ENCODE results near the gene HMGA1. TPM values are rescaled to one million over a fixed set of nuclear protein-coding genes. Genes with fewer than 3 reads are reported as not detected.

The HMGA1 gene
- total and polyA plus RNA-seq, 10 of the 15 experiments (the other 5 are each of a cell fraction or from before 2014, with no cell fraction given), result 13.4 to 885 (median 508) TPM

DNA sequence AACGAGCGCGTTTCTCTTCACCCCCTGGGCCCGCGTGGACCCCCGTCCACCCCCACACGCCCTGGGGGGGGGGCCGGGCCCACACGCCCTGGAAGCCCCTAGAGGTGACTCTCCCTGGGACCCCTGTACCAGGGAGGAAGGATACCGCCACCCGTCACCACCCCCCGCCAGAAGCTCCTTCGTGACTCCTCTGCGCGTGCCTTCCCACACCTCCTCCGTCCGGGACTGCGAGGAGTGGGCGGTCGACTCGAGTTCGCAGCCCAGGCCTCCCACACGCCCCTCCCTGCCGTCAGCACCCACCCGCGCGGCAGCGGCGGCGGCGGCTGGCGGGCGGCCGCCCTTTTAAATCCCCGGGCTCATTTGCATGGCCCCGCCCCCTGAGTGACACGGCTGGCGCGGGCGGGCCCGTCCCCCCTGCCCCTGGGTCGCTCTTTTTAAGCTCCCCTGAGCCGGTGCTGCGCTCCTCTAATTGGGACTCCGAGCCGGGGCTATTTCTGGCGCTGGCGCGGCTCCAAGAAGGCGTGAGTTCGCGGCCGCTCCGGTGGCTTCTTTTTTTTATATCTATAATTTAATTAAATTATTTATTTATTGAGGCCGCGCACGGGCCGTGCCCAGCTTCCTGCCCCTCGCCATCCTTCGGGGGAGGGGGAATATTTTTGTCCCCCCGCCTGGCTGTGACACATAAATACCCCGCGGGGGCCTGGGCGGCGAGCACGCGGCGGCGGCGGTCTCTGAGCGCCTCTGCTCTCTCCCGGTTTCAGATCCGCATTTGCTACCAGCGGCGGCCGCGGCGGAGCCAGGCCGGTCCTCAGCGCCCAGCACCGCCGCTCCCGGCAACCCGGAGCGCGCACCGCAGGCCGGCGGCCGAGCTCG lies at the start of gene HMGA1 (continued):
- TF ChIP-seq SRF (IDR thresholded peaks at IDR 0.05; ENCODE audit: low read depth in 2 of 2, low read length in 2 of 2) (0 out of 4 replicates have a peak, but pooled peaks of 1 of the 2 experiments have one; percentile 6), CREB1 (IDR thresholded peaks at IDR 0.05; ENCODE audit: low read depth) (peak; percentile 74), IKZF1 (conservative IDR thresholded peaks at IDR 0.05) (peak; percentile 57), NKRF (conservative IDR thresholded peaks at IDR 0.05) (peak; percentile 61), MLLT1 (IDR thresholded peaks at IDR 0.05) (peak; percentile 68; the same call in 1 of the 2 replicates), TAF1 (IDR thresholded peaks at IDR 0.05; ENCODE audit: borderline replicate concordance, low read depth, low read length) (peak; percentile 65; the same call in 1 of the 2 replicates), EP300 (IDR thresholded peaks at IDR 0.05; ENCODE audit: borderline replicate concordance in 1 of 2, control insufficient read depth in 1 of 2, low read depth in 2 of 2, low read length in 2 of 2) (peak; percentile 31 to 46; a peak in 1 of 4 replicates), BHLHE40 (IDR thresholded peaks at IDR 0.05; ENCODE audit: borderline replicate concordance in 1 of 2, low read depth in 2 of 2, low read length in 1 of 2) (peak; percentile 89 to 93), RAD51 (IDR thresholded peaks at IDR 0.05) (no peak), FOS (IDR thresholded peaks at IDR 0.05; ENCODE audit: borderline replicate concordance, extremely low read depth, insufficient read length) (no peak), BACH1 (IDR thresholded peaks at IDR 0.05; ENCODE audit: borderline replicate concordance) (peak; percentile 98), TCF3 (IDR thresholded peaks at IDR 0.05; ENCODE audit: borderline replicate concordance, insufficient read depth, low read depth, low read length) (peak; percentile 95), MEF2A (IDR thresholded peaks at IDR 0.05; ENCODE audit: insufficient read depth, low read depth, low read length) (peak; percentile 65; the same call in 1 of the 2 replicates), ESRRA (IDR thresholded peaks at IDR 0.05; ENCODE audit: low read length) (0 out of 2 replicates have a peak, but pooled peaks have one; percentile 52), SKIL (IDR thresholded peaks at IDR 0.05; ENCODE audit: low read depth, poor library complexity, severe bottlenecking) (peak; percentile 91)
- TF ChIP-seq, protein P1, sequence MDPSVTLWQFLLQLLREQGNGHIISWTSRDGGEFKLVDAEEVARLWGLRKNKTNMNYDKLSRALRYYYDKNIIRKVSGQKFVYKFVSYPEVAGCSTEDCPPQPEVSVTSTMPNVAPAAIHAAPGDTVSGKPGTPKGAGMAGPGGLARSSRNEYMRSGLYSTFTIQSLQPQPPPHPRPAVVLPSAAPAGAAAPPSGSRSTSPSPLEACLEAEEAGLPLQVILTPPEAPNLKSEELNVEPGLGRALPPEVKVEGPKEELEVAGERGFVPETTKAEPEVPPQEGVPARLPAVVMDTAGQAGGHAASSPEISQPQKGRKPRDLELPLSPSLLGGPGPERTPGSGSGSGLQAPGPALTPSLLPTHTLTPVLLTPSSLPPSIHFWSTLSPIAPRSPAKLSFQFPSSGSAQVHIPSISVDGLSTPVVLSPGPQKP (IDR thresholded peaks at IDR 0.05; ENCODE audit: low read depth, low read length), result no peak
- TF ChIP-seq, protein P2, sequence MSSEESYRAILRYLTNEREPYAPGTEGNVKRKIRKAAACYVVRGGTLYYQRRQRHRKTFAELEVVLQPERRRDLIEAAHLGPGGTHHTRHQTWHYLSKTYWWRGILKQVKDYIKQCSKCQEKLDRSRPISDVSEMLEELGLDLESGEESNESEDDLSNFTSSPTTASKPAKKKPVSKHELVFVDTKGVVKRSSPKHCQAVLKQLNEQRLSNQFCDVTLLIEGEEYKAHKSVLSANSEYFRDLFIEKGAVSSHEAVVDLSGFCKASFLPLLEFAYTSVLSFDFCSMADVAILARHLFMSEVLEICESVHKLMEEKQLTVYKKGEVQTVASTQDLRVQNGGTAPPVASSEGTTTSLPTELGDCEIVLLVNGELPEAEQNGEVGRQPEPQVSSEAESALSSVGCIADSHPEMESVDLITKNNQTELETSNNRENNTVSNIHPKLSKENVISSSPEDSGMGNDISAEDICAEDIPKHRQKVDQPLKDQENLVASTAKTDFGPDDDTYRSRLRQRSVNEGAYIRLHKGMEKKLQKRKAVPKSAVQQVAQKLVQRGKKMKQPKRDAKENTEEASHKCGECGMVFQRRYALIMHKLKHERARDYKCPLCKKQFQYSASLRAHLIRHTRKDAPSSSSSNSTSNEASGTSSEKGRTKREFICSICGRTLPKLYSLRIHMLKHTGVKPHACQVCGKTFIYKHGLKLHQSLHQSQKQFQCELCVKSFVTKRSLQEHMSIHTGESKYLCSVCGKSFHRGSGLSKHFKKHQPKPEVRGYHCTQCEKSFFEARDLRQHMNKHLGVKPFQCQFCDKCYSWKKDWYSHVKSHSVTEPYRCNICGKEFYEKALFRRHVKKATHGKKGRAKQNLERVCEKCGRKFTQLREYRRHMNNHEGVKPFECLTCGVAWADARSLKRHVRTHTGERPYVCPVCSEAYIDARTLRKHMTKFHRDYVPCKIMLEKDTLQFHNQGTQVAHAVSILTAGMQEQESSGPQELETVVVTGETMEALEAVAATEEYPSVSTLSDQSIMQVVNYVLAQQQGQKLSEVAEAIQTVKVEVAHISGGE (CRISPR knock-in tag; IDR thresholded peaks at IDR 0.05), result no peak

All from GM12878 (cell line).